GM15510 (cell line): ENCODE results near the gene GCDH.
A peak's percentile ranks its signal among the peaks of the same experiment; 100 is the strongest.

Source experiments
- POLR2A ChIP-seq: IDR thresholded peaks from 3 replicates; pipeline ENCODE4 v1.6.1; 2011; ENCODE audit warnings: borderline replicate concordance; ENCODE audit not compliant: insufficient read length; ENCODE audit errors: extremely low read depth

Gene GCDH

GRCh38 chr19:12867120-12868099 is 23.6 kb upstream of the GCDH start:
- TF ChIP-seq POLR2A: peak; percentile 39

GRCh38 chr19:12868540-12869112 is 22.3 kb upstream of the GCDH start:
- TF ChIP-seq POLR2A: no peak

- no peak for TF ChIP-seq POLR2A
Observed at GRCh38 chr19:12871681-12872080, 19.3 kb upstream of the GCDH start.

- no peak for TF ChIP-seq POLR2A
Observed at GRCh38 chr19:12872255-12872654, 18.7 kb upstream of the GCDH start.

- no peak for TF ChIP-seq POLR2A
Observed at GRCh38 chr19:12872941-12873890, 17.7 kb upstream of the GCDH start.

- no peak for TF ChIP-seq POLR2A
Observed at GRCh38 chr19:12873891-12874745, 16.8 kb upstream of the GCDH start.

- no peak for TF ChIP-seq POLR2A
Observed at GRCh38 chr19:12875086-12875485, 15.9 kb upstream of the GCDH start.

- no peak for TF ChIP-seq POLR2A
Observed at GRCh38 chr19:12880551-12881171, 10.3 kb upstream of the GCDH start.

GRCh38 chr19:12881172-12881808 is 9.7 kb upstream of the GCDH start, which contains the start of gene DNASE2:
DNASE2 (minus strand) TSS chr19:12881449; CDS start chr19:12881375, 74 bp downstream.
- peak; percentile 87 for TF ChIP-seq POLR2A

GRCh38 chr19:12882589-12882988 is 8.4 kb upstream of the GCDH start:
- no peak for TF ChIP-seq POLR2A

- TF ChIP-seq POLR2A: no peak
Observed at GRCh38 chr19:12884202-12884601, 6.8 kb upstream of the GCDH start.

GRCh38 chr19:12884627-12884925 is 6.4 kb upstream of the GCDH start:
- no peak for TF ChIP-seq POLR2A
